ENCODE measurements around the gene TLE2. TPM values are rescaled to one million over a fixed set of nuclear protein-coding genes. Genes with fewer than 3 reads are reported as not detected.

The TLE2 gene
- total and polyA plus RNA-seq, 9 of the 15 experiments (the other 6 are each of a cell fraction or from before 2014, with no cell fraction given): 0.35 to 13.1 (median 6.2) TPM

DNA sequence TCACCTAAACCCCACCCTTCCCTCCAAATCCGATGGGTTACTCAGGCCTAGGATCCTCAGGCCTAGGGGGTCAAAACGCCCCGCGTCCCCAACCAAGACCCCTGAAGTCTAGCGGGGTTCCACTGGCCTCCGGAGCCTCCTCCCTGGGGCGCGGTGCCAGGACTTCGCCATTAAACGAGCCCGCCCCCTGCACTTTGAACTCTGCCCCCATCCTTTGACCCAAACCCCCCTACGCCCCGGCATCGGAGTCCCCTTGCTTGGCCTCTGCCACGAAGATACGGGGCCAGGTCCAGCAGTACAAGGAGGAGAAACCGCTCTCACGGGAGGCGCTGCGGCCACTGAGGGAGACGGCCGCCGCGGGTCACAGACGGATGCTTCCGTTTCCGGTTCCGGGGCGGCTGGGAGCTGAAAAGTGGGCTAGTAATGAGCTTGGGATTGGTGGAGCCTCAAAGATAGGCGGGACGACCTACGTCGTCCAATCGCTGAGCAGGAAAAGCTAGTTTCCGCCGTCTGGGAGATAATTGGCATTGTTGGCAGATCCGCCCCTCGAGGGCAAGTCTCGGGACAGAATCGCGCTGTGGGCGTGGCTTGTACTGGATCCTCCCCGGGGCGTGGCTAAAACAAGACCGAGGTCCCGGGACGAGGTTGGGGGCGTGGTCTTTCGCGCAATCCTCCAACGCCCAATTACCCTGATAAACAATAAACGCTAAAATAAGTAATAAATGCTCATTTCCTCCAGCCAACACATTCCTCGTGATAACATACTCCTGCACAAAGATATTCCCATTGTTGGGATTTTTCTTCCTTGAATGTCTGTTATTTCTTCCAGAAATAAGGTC, 78.6 kb downstream of the TLE2 start (continued):
- TF ChIP-seq REST (IDR thresholded peaks at IDR 0.05; ENCODE audit: borderline replicate concordance): no peak
- peak; percentile 82; the same call in 1 of the 2 replicates for TF ChIP-seq REST (CRISPR knock-in tag; IDR thresholded peaks at IDR 0.05; ENCODE audit: low read depth)
- TF ChIP-seq BRCA1 (IDR thresholded peaks at IDR 0.05): no peak
- TF ChIP-seq BRCA1 (CRISPR knock-in tag; IDR thresholded peaks at IDR 0.05): no peak
- TF ChIP-seq NBN (IDR thresholded peaks at IDR 0.05; ENCODE audit: low read depth): peak; percentile 83; the same call in 1 of the 2 replicates
- TF ChIP-seq, protein P1, sequence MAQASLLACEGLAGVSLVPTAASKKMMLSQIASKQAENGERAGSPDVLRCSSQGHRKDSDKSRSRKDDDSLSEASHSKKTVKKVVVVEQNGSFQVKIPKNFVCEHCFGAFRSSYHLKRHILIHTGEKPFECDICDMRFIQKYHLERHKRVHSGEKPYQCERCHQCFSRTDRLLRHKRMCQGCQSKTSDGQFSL (CRISPR knock-in tag; IDR thresholded peaks at IDR 0.05): 0 out of 2 replicates have a peak, but pooled peaks have one; percentile 37
- TF ChIP-seq, protein P1 (tag; IDR thresholded peaks at IDR 0.05): peak in 1 of 2 experiments; percentile 45; a peak in 1 of 4 replicates
- peak; percentile 40 for TF ChIP-seq ATF7 (IDR thresholded peaks at IDR 0.05)
- no peak for TF ChIP-seq ZNF311 (CRISPR knock-in tag; IDR thresholded peaks at IDR 0.05)
